Right atrium auricular region (tissue), 2 donors: Measurements from ENCODE around the gene STIM1. TPM values are rescaled to one million over a fixed set of nuclear protein-coding genes. Genes with fewer than 3 reads are reported as not detected.

Experiments used
- DNase-seq: peaks from one replicate; pipeline ENCODE4 v3.0.0-alpha.2; 2019; ENCODE audit warnings: low spot score
- H3K27ac ChIP-seq, 2 donors: fragments of 200-600 bp; sonication (generic); 1 replicate in 1 of 2; 2 replicates in 1 of 2; pipeline ENCODE4 v1.5.1; 2016 to 2019
- H3K27me3 ChIP-seq, 2 donors: fragments of 200-600 bp; sonication (generic); one replicate each; pipeline versions ENCODE4 v1.5.1 to v1.6.0; 2017 to 2019
- H3K36me3 ChIP-seq: fragments of 200-600 bp; sonication (generic); one replicate; pipeline ENCODE4 v1.5.1; 2016
- H3K4me1 ChIP-seq, 2 donors: fragments of 200-600 bp; sonication (generic); one replicate each; pipeline versions ENCODE4 v1.5.1 to v1.6.0; 2017 to 2019
- H3K4me3 ChIP-seq, 2 donors: fragments of 200-600 bp; sonication (generic); 1 replicate in 1 of 2; 2 replicates in 1 of 2; pipeline ENCODE4 v1.5.1; 2017 to 2019; ENCODE audit warnings: mild to moderate bottlenecking in 1 of 2, moderate library complexity in 1 of 2
- H3K9me3 ChIP-seq, 2 donors: fragments of 200-600 bp; sonication (generic); one replicate each; pipeline ENCODE4 v1.5.1; 2019
- total RNA-seq, 2 donors: library from RNA; depleted of rRNA; stranded (reverse); fragments of >200 nt; gene quantifications; one replicate each; pipeline ENCODE4 v1.1.0, GENCODE V29; 2016
- TF ChIP-seq, protein P1 (sequence below), 2 donors: fragments of 200-600 bp; sonication (generic); IDR thresholded peaks; one replicate each; pipeline ENCODE4 v1.5.1; 2019; ENCODE audit warnings: antibody characterized with exemption in 2 of 2

The STIM1 gene
- total RNA-seq, 2 donors from 2014 or later: 15.4 to 16.6 TPM

DNA sequence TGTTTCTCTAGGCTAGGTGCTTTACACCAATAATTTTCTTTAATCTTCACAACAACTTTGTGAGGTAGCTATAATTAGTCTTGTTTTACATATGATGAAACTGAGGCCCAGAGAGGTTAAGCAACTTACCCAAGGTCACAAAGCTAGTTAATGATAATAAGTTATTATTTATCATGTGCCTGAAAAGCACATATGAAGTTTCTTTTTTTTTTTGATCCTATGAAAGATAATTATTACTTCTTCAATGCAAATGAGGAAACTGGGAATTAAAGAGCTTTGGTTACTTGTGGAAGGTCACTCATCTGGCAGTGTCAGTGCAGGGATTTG lies 22.8 kb downstream of the STIM1 start:
- H3K27ac ChIP-seq: no peak overlapping the region

DNA sequence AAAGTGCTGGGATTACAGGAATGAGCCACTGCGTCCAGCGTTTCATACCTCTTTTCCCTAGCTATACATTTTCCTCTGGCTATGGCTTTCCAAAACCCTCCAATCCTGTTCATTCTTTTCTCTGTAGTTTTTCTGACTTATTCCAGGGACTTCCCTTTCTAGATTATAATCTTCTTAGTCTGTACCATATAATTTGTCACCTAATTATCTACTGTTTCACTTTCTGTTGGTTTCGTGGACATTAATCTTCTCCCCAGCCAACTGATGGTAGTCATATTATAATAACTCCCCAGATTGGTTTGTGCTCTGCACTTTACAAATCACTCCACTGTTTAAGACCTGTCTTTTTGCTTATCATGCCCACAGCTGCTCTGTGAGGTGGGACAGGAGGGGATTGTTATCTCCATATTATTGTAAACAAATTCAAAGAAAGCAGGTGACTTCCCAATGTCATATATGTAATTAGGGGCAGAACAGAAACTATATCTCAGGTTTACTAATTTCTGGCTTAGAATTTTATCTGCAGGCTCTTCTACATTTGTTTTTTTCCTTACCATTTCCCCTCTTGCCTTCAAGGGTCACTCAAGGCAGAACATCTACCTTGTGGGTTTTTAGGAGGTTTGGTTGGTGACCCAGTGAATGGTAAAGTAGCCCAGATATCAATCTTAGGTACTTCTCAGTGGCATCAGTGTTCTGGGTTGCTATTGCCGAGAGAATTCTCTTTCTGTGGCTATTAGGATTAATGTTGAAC lies 23.9 kb downstream of the STIM1 start:
- Histone ChIP-seq H3K27ac (no peak overlapping the region), H3K4me1 (peaks cover 0 to 20% of the 10 kb centered on the region in 2 donors), H3K27me3 (no peaks in the 10 kb centered on the region), H3K9me3 (no peaks in the 10 kb centered on the region), H3K36me3 (no peaks in the 10 kb centered on the region), H3K4me3 (no peak overlapping the region)
- TF ChIP-seq, protein P1, sequence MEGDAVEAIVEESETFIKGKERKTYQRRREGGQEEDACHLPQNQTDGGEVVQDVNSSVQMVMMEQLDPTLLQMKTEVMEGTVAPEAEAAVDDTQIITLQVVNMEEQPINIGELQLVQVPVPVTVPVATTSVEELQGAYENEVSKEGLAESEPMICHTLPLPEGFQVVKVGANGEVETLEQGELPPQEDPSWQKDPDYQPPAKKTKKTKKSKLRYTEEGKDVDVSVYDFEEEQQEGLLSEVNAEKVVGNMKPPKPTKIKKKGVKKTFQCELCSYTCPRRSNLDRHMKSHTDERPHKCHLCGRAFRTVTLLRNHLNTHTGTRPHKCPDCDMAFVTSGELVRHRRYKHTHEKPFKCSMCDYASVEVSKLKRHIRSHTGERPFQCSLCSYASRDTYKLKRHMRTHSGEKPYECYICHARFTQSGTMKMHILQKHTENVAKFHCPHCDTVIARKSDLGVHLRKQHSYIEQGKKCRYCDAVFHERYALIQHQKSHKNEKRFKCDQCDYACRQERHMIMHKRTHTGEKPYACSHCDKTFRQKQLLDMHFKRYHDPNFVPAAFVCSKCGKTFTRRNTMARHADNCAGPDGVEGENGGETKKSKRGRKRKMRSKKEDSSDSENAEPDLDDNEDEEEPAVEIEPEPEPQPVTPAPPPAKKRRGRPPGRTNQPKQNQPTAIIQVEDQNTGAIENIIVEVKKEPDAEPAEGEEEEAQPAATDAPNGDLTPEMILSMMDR (IDR thresholded peaks at IDR 0.05): no peak
- DNase-seq: no peak

More for the DNA sequence above, 22.8 kb downstream of the STIM1 start:
- DNase-seq: no peak
- H3K27me3 ChIP-seq: no peaks in the 10 kb centered on the region
- no peak overlapping the region for H3K4me3 ChIP-seq
- H3K36me3 ChIP-seq: no peaks in the 10 kb centered on the region
- TF ChIP-seq, protein P1 (IDR thresholded peaks at IDR 0.05): no peak
- peaks cover 0 to 20% of the 10 kb centered on the region in 2 donors for H3K4me1 ChIP-seq
- H3K9me3 ChIP-seq: no peaks in the 10 kb centered on the region

DNA sequence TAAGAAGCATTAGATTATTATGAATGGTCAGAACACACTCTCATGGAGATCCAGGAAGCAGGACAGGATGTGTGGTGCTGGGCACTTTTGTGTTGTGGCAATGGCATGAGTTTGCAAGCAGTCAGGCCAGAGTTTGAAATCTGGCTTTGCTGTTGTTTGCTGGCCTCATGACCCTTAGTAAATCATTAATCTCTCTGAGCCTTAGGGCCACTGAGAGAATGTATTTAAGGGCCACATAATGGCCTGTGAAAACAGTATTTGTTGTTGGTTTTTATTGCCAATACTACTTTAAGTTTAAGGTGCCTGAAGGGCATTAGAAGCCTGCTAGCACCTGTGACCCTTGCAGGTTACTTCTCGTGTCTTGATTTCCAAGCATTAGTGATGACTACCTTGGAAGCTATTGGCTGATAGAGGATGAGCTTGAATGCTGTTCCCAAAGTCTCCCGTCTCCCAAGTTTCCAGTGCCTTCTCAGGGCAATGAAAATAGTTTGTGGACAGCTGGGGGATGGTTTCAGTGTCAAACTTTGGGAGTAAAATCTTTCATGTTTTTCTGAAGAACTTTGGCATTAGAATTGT lies 24.6 kb downstream of the STIM1 start:
- H3K4me1 ChIP-seq: peaks cover 0 to 20% of the 10 kb centered on the region in 2 donors
- peak overlapping the region in 1 of 2 donors; percentile 42 for H3K27ac ChIP-seq
- H3K4me3 ChIP-seq: no peak overlapping the region
- no peaks in the 10 kb centered on the region for H3K9me3 ChIP-seq
- no peak for DNase-seq
- TF ChIP-seq, protein P1 (IDR thresholded peaks at IDR 0.05): no peak
- H3K36me3 ChIP-seq: no peaks in the 10 kb centered on the region
- no peaks in the 10 kb centered on the region for H3K27me3 ChIP-seq

DNA sequence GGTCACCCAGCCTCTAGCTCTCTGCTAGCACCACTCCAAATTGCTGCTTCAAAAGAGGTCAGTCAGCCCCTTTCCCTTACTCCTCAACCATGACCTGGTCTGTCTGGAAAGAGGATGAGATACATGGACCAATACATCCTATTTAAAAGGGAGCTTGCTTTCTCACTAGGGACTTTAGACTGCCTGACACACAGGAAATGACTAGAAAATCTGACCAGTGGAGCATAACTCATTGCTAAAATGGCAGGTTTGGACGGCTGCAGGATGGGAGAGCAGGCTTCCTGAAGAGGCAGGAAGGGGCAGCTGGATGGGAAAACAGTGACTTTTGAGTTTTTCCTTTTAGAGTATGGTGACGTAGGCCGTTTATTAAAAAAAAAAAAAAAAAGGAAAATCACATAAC lies 25.3 kb downstream of the STIM1 start:
- TF ChIP-seq, protein P1 (IDR thresholded peaks at IDR 0.05): no peak
- no peak overlapping the region for H3K4me3 ChIP-seq
- DNase-seq: no peak
- no peaks in the 10 kb centered on the region for H3K27me3 ChIP-seq
- H3K4me1 ChIP-seq: peaks cover 0 to 20% of the 10 kb centered on the region in 2 donors
- H3K9me3 ChIP-seq: no peaks in the 10 kb centered on the region
- H3K27ac ChIP-seq: peak overlapping the region in 1 of 2 donors; percentile 42
- H3K36me3 ChIP-seq: no peaks in the 10 kb centered on the region

DNA sequence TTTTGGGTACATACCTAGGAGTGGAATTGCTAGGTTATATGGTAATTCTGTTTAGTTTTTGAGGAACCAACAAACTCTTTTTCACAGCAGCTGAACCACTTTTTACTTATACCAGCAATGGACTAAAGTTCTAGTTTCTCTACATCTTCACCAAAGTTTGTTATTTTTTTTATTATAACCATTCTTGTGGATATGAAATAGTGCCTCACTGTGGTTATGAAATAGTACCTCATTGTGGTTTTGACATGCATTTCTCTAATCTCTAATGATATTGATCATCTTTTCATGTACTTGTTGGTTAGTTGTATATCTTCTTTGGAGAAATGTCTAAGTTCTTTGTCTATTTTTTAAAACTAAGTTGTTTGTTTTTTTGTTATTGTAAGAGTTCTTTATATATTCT lies 27.2 kb downstream of the STIM1 start:
- peaks cover 0 to 20% of the 10 kb centered on the region in 2 donors for H3K4me1 ChIP-seq

More for the DNA sequence above, 27.2 kb downstream of the STIM1 start:
- Histone ChIP-seq H3K36me3 (no peaks in the 10 kb centered on the region), H3K27me3 (no peaks in the 10 kb centered on the region), H3K27ac (no peak overlapping the region), H3K9me3 (no peaks in the 10 kb centered on the region), H3K4me3 (no peak overlapping the region)
- DNase-seq: no peak
- TF ChIP-seq, protein P1 (IDR thresholded peaks at IDR 0.05): no peak
